ES-I3 (cell line): Measurements from ENCODE around the gene SRRM4.
"Not testable (repeated sequence)": the region's sequence is repeated elsewhere in the genome, so short reads cannot be mapped to it uniquely, and the experiment has no call there.

Experiments
- H3K36me3 ChIP-seq: 2 replicates; pipeline ENCODE4 v1.6.1; 2013; ENCODE audit warnings: mild to moderate bottlenecking, low read length, control low read depth, moderate library complexity; ENCODE audit not compliant: insufficient read depth
- H3K4me1 ChIP-seq: 2 replicates; pipeline ENCODE4 v1.6.1; 2013; ENCODE audit warnings: mild to moderate bottlenecking, control low read depth, low read length; ENCODE audit not compliant: insufficient read depth
- H3K9ac ChIP-seq: 2 replicates; pipeline ENCODE4 v1.6.1; 2013; ENCODE audit warnings: low read depth, mild to moderate bottlenecking, low read length, moderate library complexity
- H3K9me3 ChIP-seq: 2 replicates; pipeline ENCODE4 v1.6.1; 2013; ENCODE audit warnings: mild to moderate bottlenecking, low read length, moderate library complexity; ENCODE audit not compliant: control insufficient read depth, insufficient read depth

SRRM4 gene

DNA sequence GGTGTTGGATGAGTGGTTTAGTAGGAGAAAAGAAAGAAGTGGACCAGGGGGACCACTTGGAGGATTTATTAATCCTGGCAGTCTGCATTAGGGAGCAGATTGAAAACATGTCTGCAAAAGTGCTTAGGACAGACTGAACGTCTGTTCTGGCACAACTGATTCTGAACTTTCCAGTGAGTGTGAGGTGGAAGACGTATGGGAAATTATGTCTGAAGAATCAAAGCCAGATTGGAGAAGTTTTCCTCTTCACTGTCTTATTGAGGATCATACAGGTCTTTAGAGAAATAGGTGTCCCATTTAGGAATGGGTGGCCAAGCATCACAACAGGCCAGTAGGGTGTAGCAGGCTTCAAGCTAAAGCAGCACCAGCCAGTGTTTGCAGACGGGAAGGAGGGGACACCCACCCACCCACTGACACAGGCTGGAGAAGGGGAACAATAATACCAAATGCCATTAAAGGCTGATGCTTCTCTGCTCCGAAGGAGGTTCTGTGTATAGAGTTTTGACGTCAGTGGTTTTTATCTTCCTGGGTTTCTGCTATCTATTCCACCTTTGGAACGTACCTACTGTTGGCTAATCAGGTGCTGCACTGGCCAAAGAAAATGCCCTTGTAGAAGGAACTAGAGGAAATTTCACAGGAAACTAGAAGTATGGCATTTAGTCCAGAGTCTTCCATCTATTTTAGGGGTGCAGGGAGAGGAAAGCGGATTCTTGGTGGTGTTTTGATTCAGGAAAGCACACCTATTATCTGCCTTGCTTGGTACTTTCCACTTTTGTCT, 1.8 kb downstream of the SRRM4 start:
- H3K4me1 ChIP-seq, result 0 out of 2 replicates have a peak, but pooled peaks cover 3% of the 10 kb centered on the region
- H3K36me3 ChIP-seq, result no peaks in the 10 kb centered on the region
- no peak overlapping the region for H3K9ac ChIP-seq
- H3K9me3 ChIP-seq, result no peaks in the 10 kb centered on the region

- no peak overlapping the region for H3K9ac ChIP-seq
- 0 out of 2 replicates have a peak, but pooled peaks cover 3% of the 10 kb centered on the region for H3K4me1 ChIP-seq
- H3K36me3 ChIP-seq, result no peaks in the 10 kb centered on the region
- H3K9me3 ChIP-seq, result no peaks in the 10 kb centered on the region
Observed at GRCh38 chr12:118984161-118984943, 3.0 kb downstream of the SRRM4 start.

DNA sequence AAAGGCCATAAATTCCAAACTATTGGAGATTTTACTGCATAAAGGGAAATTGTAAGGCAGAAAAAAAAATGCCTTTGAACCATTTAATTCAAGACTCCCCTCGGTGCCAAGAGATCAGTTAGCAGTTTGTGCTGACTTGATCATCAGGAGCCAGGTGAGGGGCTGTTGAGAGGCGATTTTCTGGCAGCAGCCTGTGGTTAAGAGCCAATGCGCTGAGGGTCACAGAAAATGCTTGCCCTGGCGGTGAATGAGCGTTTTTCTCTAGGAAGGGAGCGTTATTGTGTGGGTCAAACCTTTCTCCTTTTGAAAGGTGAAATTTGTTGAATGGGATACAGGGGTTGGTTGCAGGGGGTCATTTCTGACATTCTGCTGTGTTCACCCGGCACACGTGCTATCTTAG, 4.7 kb downstream of the SRRM4 start:
- H3K4me1 ChIP-seq, result 0 out of 2 replicates have a peak, but pooled peaks cover 3% of the 10 kb centered on the region
- no peaks in the 10 kb centered on the region for H3K9me3 ChIP-seq
- H3K36me3 ChIP-seq, result no peaks in the 10 kb centered on the region
- no peak overlapping the region for H3K9ac ChIP-seq

GRCh38 chr12:118999107-118999506, 17.8 kb downstream of the SRRM4 start:
- Histone ChIP-seq H3K4me1 (peaks cover 1% of the 10 kb centered on the region; the same call in 1 of the 2 replicates), H3K36me3 (no peaks in the 10 kb centered on the region), H3K9me3 (no peaks in the 10 kb centered on the region), H3K9ac (no peak overlapping the region)

DNA sequence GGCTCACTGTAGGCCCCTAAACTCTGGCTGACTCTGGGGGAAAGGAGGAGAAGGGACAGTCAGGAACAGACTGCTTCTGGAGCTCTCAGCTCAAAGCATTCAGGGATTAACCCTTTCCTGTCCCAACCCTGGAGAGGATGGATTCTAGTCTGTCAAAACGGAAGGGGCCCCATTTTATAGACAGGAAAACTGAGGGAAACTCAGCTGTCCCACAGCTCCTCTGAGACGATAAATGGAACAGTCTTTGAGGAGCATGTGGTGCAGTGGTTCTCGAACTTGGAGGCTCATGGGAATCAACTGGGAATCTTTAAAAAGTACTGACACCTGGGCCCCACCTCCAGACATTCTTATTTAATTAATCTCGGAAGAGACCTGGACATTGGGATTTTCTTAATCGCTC, 23.7 kb downstream of the SRRM4 start:
- Histone ChIP-seq H3K9ac (no peak overlapping the region), H3K36me3 (no peaks in the 10 kb centered on the region), H3K4me1 (peaks cover 18% of the 10 kb centered on the region), H3K9me3 (no peaks in the 10 kb centered on the region)

- Histone ChIP-seq H3K9me3 (no peaks in the 10 kb centered on the region), H3K4me1 (peaks cover 18% of the 10 kb centered on the region), H3K9ac (no peak overlapping the region), H3K36me3 (no peaks in the 10 kb centered on the region)
Observed at GRCh38 chr12:119005913-119006312, 24.6 kb downstream of the SRRM4 start.

- Histone ChIP-seq H3K9ac (no peak overlapping the region), H3K4me1 (peaks cover 20% of the 10 kb centered on the region), H3K36me3 (no peaks in the 10 kb centered on the region), H3K9me3 (no peaks in the 10 kb centered on the region)
Observed at GRCh38 chr12:119006746-119007145, 25.4 kb downstream of the SRRM4 start.

DNA sequence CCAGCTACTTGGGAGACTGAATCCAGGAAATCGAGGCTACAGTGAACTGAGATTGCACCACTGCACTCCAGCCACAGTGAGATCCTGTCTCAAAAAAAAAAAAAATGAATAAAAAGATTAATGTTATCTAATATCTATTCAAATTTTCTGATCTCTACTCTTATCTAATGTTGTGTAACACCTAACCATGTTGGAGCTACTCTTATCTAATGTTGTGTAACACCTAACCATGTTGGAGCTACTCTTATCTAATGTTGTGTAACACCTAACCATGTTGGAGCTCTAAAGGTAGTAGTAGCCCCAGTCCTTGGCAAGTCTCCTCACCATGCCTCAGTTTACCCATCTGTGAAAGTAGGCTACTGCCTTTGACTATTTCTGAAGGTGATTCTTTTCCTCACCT, 26.9 kb downstream of the SRRM4 start:
- H3K4me1 ChIP-seq, result peaks cover 32% of the 10 kb centered on the region
- not testable (repeated sequence) for H3K36me3 ChIP-seq, H3K9me3 ChIP-seq
- H3K9ac ChIP-seq, result peak overlapping the region; percentile 69; the same call in 1 of the 2 replicates

DNA sequence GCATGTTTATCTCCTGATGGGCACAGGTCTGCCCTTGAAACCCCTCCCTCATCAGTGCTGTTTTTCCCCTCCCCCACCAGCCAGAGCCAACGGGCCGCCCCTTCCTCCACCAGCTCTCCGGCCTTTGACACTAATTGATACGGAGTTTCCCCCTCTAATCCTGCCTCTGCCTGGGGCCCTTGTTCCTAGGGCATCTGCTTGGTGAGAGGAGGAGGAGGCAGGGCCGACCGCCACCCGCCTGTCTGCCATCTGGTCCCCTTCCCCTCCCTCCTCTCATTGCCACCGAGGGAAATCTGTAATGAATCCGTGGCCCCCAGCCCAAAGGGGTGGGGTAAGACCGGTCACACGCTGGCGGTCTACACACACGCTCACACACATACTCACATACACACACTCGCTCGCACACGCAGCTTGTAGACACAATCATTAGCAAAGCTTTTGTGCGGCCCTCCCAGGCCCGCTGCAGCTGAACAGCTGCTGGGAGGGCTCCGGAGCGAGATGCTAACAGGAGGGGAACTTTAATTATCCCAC, 27.4 kb downstream of the SRRM4 start:
- no peaks in the 10 kb centered on the region for H3K36me3 ChIP-seq
- H3K9ac ChIP-seq, result peak overlapping the region; percentile 69
- H3K9me3 ChIP-seq, result no peaks in the 10 kb centered on the region
- H3K4me1 ChIP-seq, result peaks cover 32% of the 10 kb centered on the region

DNA sequence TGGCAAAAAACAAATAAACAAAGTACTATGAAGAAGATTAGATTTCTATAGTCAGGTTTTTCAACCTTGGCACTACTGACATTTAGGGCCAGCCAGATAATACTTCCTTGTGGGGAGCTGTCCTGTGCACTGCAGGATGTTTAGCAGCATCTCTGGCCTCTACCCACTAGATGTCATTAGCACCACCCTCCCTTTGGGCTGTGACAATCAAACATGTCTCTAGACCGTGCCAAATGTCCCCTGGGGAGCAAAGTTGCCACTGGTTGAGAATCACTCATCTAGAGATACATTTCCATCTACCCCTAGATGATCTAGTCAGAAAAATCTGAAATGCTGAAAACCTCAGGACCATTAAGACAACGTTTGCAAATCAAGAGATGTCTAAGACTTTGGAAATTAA, 29.9 kb downstream of the SRRM4 start:
- no peak overlapping the region for H3K9ac ChIP-seq
- peaks cover 23% of the 10 kb centered on the region for H3K4me1 ChIP-seq
- no peaks in the 10 kb centered on the region for H3K9me3 ChIP-seq
- no peaks in the 10 kb centered on the region for H3K36me3 ChIP-seq

- no peaks in the 10 kb centered on the region for H3K9me3 ChIP-seq
- H3K4me1 ChIP-seq, result peaks cover 19% of the 10 kb centered on the region
- no peak overlapping the region for H3K9ac ChIP-seq
- no peaks in the 10 kb centered on the region for H3K36me3 ChIP-seq
Observed at GRCh38 chr12:119012179-119012578, 30.8 kb downstream of the SRRM4 start.

DNA sequence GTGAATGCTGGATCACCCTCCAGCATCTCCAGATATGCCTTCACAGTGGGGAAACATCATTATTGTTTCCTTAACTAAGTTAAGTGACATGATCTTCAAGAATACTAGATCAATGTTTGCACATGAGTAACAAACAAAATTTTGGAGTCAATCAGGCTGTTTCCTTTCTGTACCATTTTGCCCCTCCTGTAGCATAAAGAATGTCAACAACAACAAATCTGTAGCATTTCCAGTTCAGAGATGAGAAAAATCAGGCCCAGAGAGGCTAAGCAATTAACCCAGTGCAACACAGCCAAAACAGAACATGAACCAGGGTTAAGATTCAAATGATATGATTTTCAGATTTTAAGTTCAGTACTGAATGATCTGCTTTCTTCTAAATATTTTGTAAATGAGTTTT, 31.7 kb downstream of the SRRM4 start:
- H3K9me3 ChIP-seq, result no peaks in the 10 kb centered on the region
- H3K4me1 ChIP-seq, result peaks cover 22% of the 10 kb centered on the region
- H3K9ac ChIP-seq, result no peak overlapping the region
- no peaks in the 10 kb centered on the region for H3K36me3 ChIP-seq

- Histone ChIP-seq H3K4me1 (peaks cover 30% of the 10 kb centered on the region), H3K9ac (no peak overlapping the region), H3K9me3 (no peaks in the 10 kb centered on the region), H3K36me3 (no peaks in the 10 kb centered on the region)
Observed at GRCh38 chr12:119014368-119014767, 33.0 kb downstream of the SRRM4 start.

DNA sequence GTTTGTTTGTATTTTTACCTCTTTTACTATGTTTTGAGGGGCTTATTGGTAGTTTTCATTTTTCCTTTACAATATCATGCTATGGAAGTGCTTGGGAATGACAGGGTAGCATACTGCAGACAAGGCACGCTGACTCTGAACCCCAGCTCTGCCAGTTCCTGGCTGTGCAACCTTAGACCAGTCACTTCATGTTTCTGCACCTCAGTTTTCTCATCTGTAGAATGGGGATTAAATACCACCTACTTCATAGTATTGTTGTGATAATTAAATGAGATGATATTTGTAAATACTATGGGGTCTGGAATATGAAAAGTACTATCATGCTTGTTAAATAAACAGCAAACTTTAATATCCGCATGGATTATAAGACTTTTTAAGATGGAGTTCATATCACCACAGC, 35.4 kb downstream of the SRRM4 start:
- H3K9ac ChIP-seq, result no peak overlapping the region
- H3K4me1 ChIP-seq, result peaks cover 35% of the 10 kb centered on the region
- H3K36me3 ChIP-seq, result no peaks in the 10 kb centered on the region

DNA sequence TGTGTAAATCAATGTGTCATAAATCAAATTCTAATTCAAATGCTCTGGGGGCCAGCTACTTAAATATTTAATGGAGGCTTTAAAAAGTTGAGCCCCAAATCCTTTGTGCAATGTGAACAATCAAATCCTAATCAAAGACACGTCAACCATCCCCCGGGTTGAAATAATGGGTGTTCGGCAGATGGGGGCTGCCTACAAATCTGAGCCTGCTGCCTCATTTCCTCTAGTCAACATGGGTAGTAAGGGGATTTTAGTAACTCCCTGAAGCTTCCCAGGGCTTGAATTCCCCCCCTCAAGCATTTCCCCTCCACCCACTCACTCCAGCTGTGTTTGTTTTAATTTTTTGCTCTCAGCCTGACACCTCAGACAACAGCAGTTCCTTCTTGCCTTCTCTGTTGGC, 37.8 kb downstream of the SRRM4 start:
- Histone ChIP-seq H3K4me1 (peaks cover 22% of the 10 kb centered on the region), H3K36me3 (no peaks in the 10 kb centered on the region), H3K9ac (no peak overlapping the region), H3K9me3 (no peaks in the 10 kb centered on the region)

More for the DNA sequence above, 35.4 kb downstream of the SRRM4 start:
- no peaks in the 10 kb centered on the region for H3K9me3 ChIP-seq
